Measurements from ENCODE around the gene OPRM1.
"Not testable (repeated sequence)": the region's sequence is repeated elsewhere in the genome, so short reads cannot be mapped to it uniquely, and the experiment has no call there.

The OPRM1 gene

GRCh38 chr6:154053141-154053540, 14.1 kb downstream of the OPRM1 start:
- Histone ChIP-seq H3K9me3 (ENCODE audit: control insufficient read depth, low read length) (no peaks in the 10 kb centered on the region), H3K9ac (ENCODE audit: low read length) (no peak overlapping the region), H3K4me1 (ENCODE audit: control insufficient read depth, insufficient read depth, low read length) (no peaks in the 10 kb centered on the region), H3K27me3 (ENCODE audit: control insufficient read depth, insufficient read depth, low read length) (no peaks in the 10 kb centered on the region), H3K36me3 (ENCODE audit: control insufficient read depth, insufficient read depth, low read length) (no peaks in the 10 kb centered on the region), H3K4me3 (ENCODE audit: low read length) (no peak overlapping the region)

GRCh38 chr6:154056536-154056935, 17.5 kb downstream of the OPRM1 start:
- no peak overlapping the region for H3K4me3 ChIP-seq (ENCODE audit: low read length)

GRCh38 chr6:154057098-154057497, 18.1 kb downstream of the OPRM1 start:
- Histone ChIP-seq H3K36me3 (ENCODE audit: control insufficient read depth, insufficient read depth, low read length) (no peaks in the 10 kb centered on the region), H3K27me3 (ENCODE audit: control insufficient read depth, insufficient read depth, low read length) (no peaks in the 10 kb centered on the region), H3K9ac (ENCODE audit: low read length) (no peak overlapping the region), H3K9me3 (ENCODE audit: control insufficient read depth, low read length) (no peaks in the 10 kb centered on the region), H3K4me1 (ENCODE audit: control insufficient read depth, insufficient read depth, low read length) (no peaks in the 10 kb centered on the region), H3K4me3 (ENCODE audit: low read length) (no peak overlapping the region)

More at GRCh38 chr6:154056536-154056935, 17.5 kb downstream of the OPRM1 start:
- H3K4me1 ChIP-seq (ENCODE audit: control insufficient read depth, insufficient read depth, low read length): no peaks in the 10 kb centered on the region
- no peak overlapping the region for H3K9ac ChIP-seq (ENCODE audit: low read length)
- H3K27me3 ChIP-seq (ENCODE audit: control insufficient read depth, insufficient read depth, low read length): no peaks in the 10 kb centered on the region
- H3K36me3 ChIP-seq (ENCODE audit: control insufficient read depth, insufficient read depth, low read length): no peaks in the 10 kb centered on the region
- no peaks in the 10 kb centered on the region for H3K9me3 ChIP-seq (ENCODE audit: control insufficient read depth, low read length)

GRCh38 chr6:154058963-154059680, 20.1 kb downstream of the OPRM1 start:
- Histone ChIP-seq H3K27me3 (ENCODE audit: control insufficient read depth, insufficient read depth, low read length) (no peaks in the 10 kb centered on the region), H3K36me3 (ENCODE audit: control insufficient read depth, insufficient read depth, low read length) (no peaks in the 10 kb centered on the region), H3K9ac (ENCODE audit: low read length) (no peak overlapping the region), H3K9me3 (ENCODE audit: control insufficient read depth, low read length) (no peaks in the 10 kb centered on the region), H3K4me3 (ENCODE audit: low read length) (no peak overlapping the region), H3K4me1 (ENCODE audit: control insufficient read depth, insufficient read depth, low read length) (no peaks in the 10 kb centered on the region)

- Histone ChIP-seq H3K9ac (ENCODE audit: low read length) (no peak overlapping the region), H3K4me3 (ENCODE audit: low read length) (no peak overlapping the region), H3K27me3 (ENCODE audit: control insufficient read depth, insufficient read depth, low read length) (no peaks in the 10 kb centered on the region), H3K36me3 (ENCODE audit: control insufficient read depth, insufficient read depth, low read length) (no peaks in the 10 kb centered on the region), H3K4me1 (ENCODE audit: control insufficient read depth, insufficient read depth, low read length) (no peaks in the 10 kb centered on the region), H3K9me3 (ENCODE audit: control insufficient read depth, low read length) (no peaks in the 10 kb centered on the region)
These were observed 21.0 kb downstream of the OPRM1 start for GRCh38 chr6:154060076-154060475.

GRCh38 chr6:154070041-154070440, 31.0 kb downstream of the OPRM1 start:
- Histone ChIP-seq H3K4me1 (ENCODE audit: control insufficient read depth, insufficient read depth, low read length) (no peaks in the 10 kb centered on the region), H3K9ac (ENCODE audit: low read length) (no peak overlapping the region), H3K36me3 (ENCODE audit: control insufficient read depth, insufficient read depth, low read length) (no peaks in the 10 kb centered on the region), H3K4me3 (ENCODE audit: low read length) (no peak overlapping the region), H3K27me3 (ENCODE audit: control insufficient read depth, insufficient read depth, low read length) (no peaks in the 10 kb centered on the region), H3K9me3 (ENCODE audit: control insufficient read depth, low read length) (no peaks in the 10 kb centered on the region)

- Histone ChIP-seq H3K9ac (ENCODE audit: low read length) (no peak overlapping the region), H3K4me1 (ENCODE audit: control insufficient read depth, insufficient read depth, low read length) (no peaks in the 10 kb centered on the region), H3K27me3 (ENCODE audit: control insufficient read depth, insufficient read depth, low read length) (no peaks in the 10 kb centered on the region), H3K9me3 (ENCODE audit: control insufficient read depth, low read length) (no peaks in the 10 kb centered on the region), H3K36me3 (ENCODE audit: control insufficient read depth, insufficient read depth, low read length) (no peaks in the 10 kb centered on the region), H3K4me3 (ENCODE audit: low read length) (no peak overlapping the region)
These were observed 31.6 kb downstream of the OPRM1 start for GRCh38 chr6:154070657-154071056.

- H3K9me3 ChIP-seq (ENCODE audit: control insufficient read depth, low read length): no peaks in the 10 kb centered on the region
- H3K36me3 ChIP-seq (ENCODE audit: control insufficient read depth, insufficient read depth, low read length): no peaks in the 10 kb centered on the region
- H3K4me3 ChIP-seq (ENCODE audit: low read length): no peak overlapping the region
- no peak overlapping the region for H3K9ac ChIP-seq (ENCODE audit: low read length)
- H3K4me1 ChIP-seq (ENCODE audit: control insufficient read depth, insufficient read depth, low read length): no peaks in the 10 kb centered on the region
- no peaks in the 10 kb centered on the region for H3K27me3 ChIP-seq (ENCODE audit: control insufficient read depth, insufficient read depth, low read length)
These were observed 32.2 kb downstream of the OPRM1 start for GRCh38 chr6:154071236-154071635.

- no peaks in the 10 kb centered on the region for H3K4me1 ChIP-seq (ENCODE audit: control insufficient read depth, insufficient read depth, low read length)
- no peak overlapping the region for H3K9ac ChIP-seq (ENCODE audit: low read length)
- H3K36me3 ChIP-seq (ENCODE audit: control insufficient read depth, insufficient read depth, low read length): no peaks in the 10 kb centered on the region
- no peak overlapping the region for H3K4me3 ChIP-seq (ENCODE audit: low read length)
- no peaks in the 10 kb centered on the region for H3K9me3 ChIP-seq (ENCODE audit: control insufficient read depth, low read length)
- no peaks in the 10 kb centered on the region for H3K27me3 ChIP-seq (ENCODE audit: control insufficient read depth, insufficient read depth, low read length)
These were observed 32.7 kb downstream of the OPRM1 start for GRCh38 chr6:154071711-154072110.

GRCh38 chr6:154078596-154078995, 39.6 kb downstream of the OPRM1 start:
- not testable (repeated sequence) for H3K4me3 ChIP-seq (ENCODE audit: low read length); H3K4me1 ChIP-seq (ENCODE audit: control insufficient read depth, insufficient read depth, low read length); H3K27me3 ChIP-seq (ENCODE audit: control insufficient read depth, insufficient read depth, low read length)

GRCh38 chr6:154080461-154081189, 41.6 kb downstream of the OPRM1 start:
- H3K36me3 ChIP-seq (ENCODE audit: control insufficient read depth, insufficient read depth, low read length): no peaks in the 10 kb centered on the region

More at GRCh38 chr6:154078596-154078995, 39.6 kb downstream of the OPRM1 start:
- not testable (repeated sequence) for H3K36me3 ChIP-seq (ENCODE audit: control insufficient read depth, insufficient read depth, low read length); H3K9ac ChIP-seq (ENCODE audit: low read length); H3K9me3 ChIP-seq (ENCODE audit: control insufficient read depth, low read length)

GRCh38 chr6:154086510-154086909, 47.5 kb downstream of the OPRM1 start:
- Histone ChIP-seq H3K4me1 (ENCODE audit: control insufficient read depth, insufficient read depth, low read length) (no peaks in the 10 kb centered on the region), H3K9ac (ENCODE audit: low read length) (no peak overlapping the region), H3K9me3 (ENCODE audit: control insufficient read depth, low read length) (no peaks in the 10 kb centered on the region), H3K4me3 (ENCODE audit: low read length) (no peak overlapping the region), H3K27me3 (ENCODE audit: control insufficient read depth, insufficient read depth, low read length) (no peaks in the 10 kb centered on the region), H3K36me3 (ENCODE audit: control insufficient read depth, insufficient read depth, low read length) (no peaks in the 10 kb centered on the region)

More at GRCh38 chr6:154080461-154081189, 41.6 kb downstream of the OPRM1 start:
- Histone ChIP-seq H3K9me3 (ENCODE audit: control insufficient read depth, low read length) (no peaks in the 10 kb centered on the region), H3K4me1 (ENCODE audit: control insufficient read depth, insufficient read depth, low read length) (no peaks in the 10 kb centered on the region), H3K4me3 (ENCODE audit: low read length) (no peak overlapping the region), H3K9ac (ENCODE audit: low read length) (no peak overlapping the region), H3K27me3 (ENCODE audit: control insufficient read depth, insufficient read depth, low read length) (no peaks in the 10 kb centered on the region)
